ENCODE data around the gene RELT.

GRCh38 chr11:73380331-73380730 lies 4.1 kb downstream of the RELT start:
- no peak for TF ChIP-seq EZH2 (IDR thresholded peaks at IDR 0.05; ENCODE audit: low read length, missing control alignments)
- TF ChIP-seq CTCF (conservative IDR thresholded peaks at IDR 0.05 in 1 of 2, IDR thresholded peaks at IDR 0.05 in 1 of 2; ENCODE audit: low read depth in 1 of 2, low read length in 2 of 2) = no peak
